ENCODE measurements around the gene GGA1. TPM values are rescaled to one million over a fixed set of nuclear protein-coding genes. Genes with fewer than 3 reads are reported as not detected.

GGA1 gene
- total and polyA plus RNA-seq, 10 of the 15 experiments (the other 5 are each of a cell fraction or from before 2014, with no cell fraction given): 1.4 to 79.4 (median 44.4) TPM

- no peak overlapping the region for H2AFZ ChIP-seq (ENCODE audit: control insufficient read depth, low read depth, low read length)
- no peak for DNase-seq (ENCODE audit: low read depth, low spot score)
- H3K4me2 ChIP-seq (ENCODE audit: control insufficient read depth, insufficient read depth): no peak overlapping the region
- ChIA-PET CTCF (interaction anchor here (1.0 to 17.5 kb wide), 4 partner anchors 9 to 62 kb away, joined by 3 to 419 read pairs (median 9); partner anchors contain the start of gene GGA1), SMC1A (ENCODE audit: uncharacterized antibody, unreplicated experiment) (interaction anchor here (0.6 kb wide), 1 partner anchor 1878 kb away, joined by 3 read pairs; no protein-coding TSS in a partner anchor), RAD21 (ENCODE audit: unreplicated experiment) (interaction anchor here (1.0 kb wide), 1 partner anchor 9 kb away, joined by 5 read pairs; no protein-coding TSS in a partner anchor), POLR2A (interaction anchor here (0.5 to 1.0 kb wide), 3 partner anchors 9 to 149 kb away, joined by 3 read pairs; no protein-coding TSS in a partner anchor)
- no peak for FAIRE-seq
- TF ChIP-seq ZNF24 (IDR thresholded peaks at IDR 0.05) (no peak), MYC (IDR thresholded peaks at IDR 0.05; ENCODE audit: insufficient read depth, insufficient read length, insufficient replicate concordance, low read length, severe bottlenecking) (no peak), PAX5 (IDR thresholded peaks at IDR 0.05; ENCODE audit: borderline replicate concordance, low read depth, low read length) (no peak), JUNB (IDR thresholded peaks at IDR 0.05) (no peak)
- no peak overlapping the region for H3K4me3 ChIP-seq
- no peak overlapping the region for H3K9ac ChIP-seq (ENCODE audit: control insufficient read depth, insufficient read depth, low read length)
- H3K9me3 ChIP-seq (replicated peaks; ENCODE audit: control insufficient read depth, insufficient read depth, low read length): no peaks in the 10 kb centered on the region
- BruUV-seq (replicated peaks): no TSS peak
- H3K27me3 ChIP-seq (replicated peaks in 1 of 2; ENCODE audit: control insufficient read depth in 2 of 2, insufficient read depth in 2 of 2, low read length in 1 of 2): 0 out of 4 replicates have a peak, but pooled peaks cover 0 to 1% of the 10 kb centered on the region in 2 experiments
- in situ Hi-C loops (cut with MboI): no loop called here
- no peaks in the 10 kb centered on the region for H3K4me1 ChIP-seq (ENCODE audit: control insufficient read depth, insufficient read depth, low read length)
- ATAC-seq: no peak
- H3K27ac ChIP-seq (ENCODE audit: control insufficient read depth, insufficient read depth): no peak overlapping the region
- no peaks in the 10 kb centered on the region for H3K79me2 ChIP-seq (ENCODE audit: control insufficient read depth, insufficient read depth, low read length)
- H3K36me3 ChIP-seq (ENCODE audit: control insufficient read depth in 2 of 2, insufficient read depth in 2 of 2, low read length in 1 of 2): no peaks in the 10 kb centered on the region
- intact Hi-C loops (cut with micrococcal nuclease; ENCODE audit: unreplicated experiment): no loop called here
- 59% methylated on average over 4 of the region's 4 CpGs for WGBS (ENCODE audit: insufficient coverage, insufficient replicate concordance, low lambda C conversion rate, missing lambda C conversion rate)
- H4K20me1 ChIP-seq (ENCODE audit: control insufficient read depth, insufficient read depth): no peaks in the 10 kb centered on the region
Measured at GRCh38 chr22:37599153-37599552, 9.5 kb upstream of the GGA1 start.

DNA sequence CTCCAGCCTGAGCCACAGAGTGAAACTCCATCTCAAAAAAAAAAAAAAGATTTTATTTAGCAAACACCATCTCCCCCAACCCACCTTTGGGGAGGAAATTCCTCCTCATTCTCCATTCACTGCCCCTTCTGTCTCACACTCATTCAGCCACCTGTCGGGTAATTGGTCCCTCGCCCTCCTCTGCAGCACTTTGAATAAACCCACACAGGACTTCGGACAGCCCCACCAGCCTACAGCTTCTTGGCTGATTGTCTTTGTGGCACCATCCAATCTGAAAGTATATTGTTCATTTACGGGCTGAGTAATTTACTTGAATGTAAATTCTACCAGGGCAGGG, 7.5 kb upstream of the GGA1 start:
- no peaks in the 10 kb centered on the region for H3K9me3 ChIP-seq (replicated peaks; ENCODE audit: control insufficient read depth, insufficient read depth, low read length)
- H3K4me3 ChIP-seq: no peak overlapping the region
- 0% methylated on average over 4 of the region's 4 CpGs for WGBS (ENCODE audit: insufficient coverage, insufficient replicate concordance, low lambda C conversion rate, missing lambda C conversion rate)
- no peak overlapping the region for H3K27ac ChIP-seq (ENCODE audit: control insufficient read depth, insufficient read depth)
- ChIA-PET CTCF (interaction anchor here (0.9 to 11.4 kb wide), 2 partner anchors 10 to 43 kb away, joined by 4 to 140 read pairs; no protein-coding TSS in a partner anchor), SMC1A (ENCODE audit: uncharacterized antibody, unreplicated experiment) (interaction anchor here (0.8 to 1.8 kb wide), 2 partner anchors 9 kb away, joined by 4 to 6 read pairs; no protein-coding TSS in a partner anchor), POLR2A (interaction anchor here (0.5 to 1.0 kb wide), 3 partner anchors 9 to 306 kb away, joined by 3 to 4 read pairs (median 4); partner anchors contain the start of gene LGALS2), RAD21 (ENCODE audit: unreplicated experiment) (interaction anchor here (1.2 kb wide), 1 partner anchor 10 kb away, joined by 4 read pairs; no protein-coding TSS in a partner anchor)
- peaks cover 2% of the 10 kb centered on the region; the same call in 1 of the 2 replicates for H3K4me1 ChIP-seq (ENCODE audit: control insufficient read depth, insufficient read depth, low read length)
- BruUV-seq (replicated peaks): no TSS peak
- ATAC-seq: peak; percentile 41
- no peaks in the 10 kb centered on the region for H3K36me3 ChIP-seq (ENCODE audit: control insufficient read depth in 2 of 2, insufficient read depth in 2 of 2, low read length in 1 of 2)
- H3K9ac ChIP-seq (ENCODE audit: control insufficient read depth, insufficient read depth, low read length): no peak overlapping the region
- intact Hi-C loops (cut with micrococcal nuclease; ENCODE audit: unreplicated experiment) (no loop called here), in situ Hi-C loops (cut with MboI) (no loop called here)
- no peaks in the 10 kb centered on the region for H3K79me2 ChIP-seq (ENCODE audit: control insufficient read depth, insufficient read depth, low read length)
- FAIRE-seq: no peak
- peak overlapping the region; percentile 28 for H3K4me2 ChIP-seq (ENCODE audit: control insufficient read depth, insufficient read depth)
- DNase-seq (ENCODE audit: low read depth, low spot score): no peak
- H2AFZ ChIP-seq (ENCODE audit: control insufficient read depth, low read depth, low read length): no peak overlapping the region; the same call in 1 of the 2 replicates
- H3K27me3 ChIP-seq (replicated peaks in 1 of 2; ENCODE audit: control insufficient read depth in 2 of 2, insufficient read depth in 2 of 2, low read length in 1 of 2): no peaks in the 10 kb centered on the region
- no peaks in the 10 kb centered on the region for H4K20me1 ChIP-seq (ENCODE audit: control insufficient read depth, insufficient read depth)
- TF ChIP-seq KAT2A (conservative IDR thresholded peaks at IDR 0.05; ENCODE audit: control insufficient read depth, low read depth, low read length) (no peak), GATAD2B (conservative IDR thresholded peaks at IDR 0.05; ENCODE audit: low read depth) (no peak), YY1 (IDR thresholded peaks at IDR 0.05; ENCODE audit: low read depth, low read length) (no peak), ZNF592 (IDR thresholded peaks at IDR 0.05) (no peak), MEF2B (IDR thresholded peaks at IDR 0.05; ENCODE audit: partially characterized antibody, poor library complexity, severe bottlenecking) (no peak), CHD2 (IDR thresholded peaks at IDR 0.05; ENCODE audit: borderline replicate concordance, low read depth, low read length) (no peak), RFX5 (IDR thresholded peaks at IDR 0.05; ENCODE audit: low read depth, low read length) (no peak)
- TF ChIP-seq, protein P1, sequence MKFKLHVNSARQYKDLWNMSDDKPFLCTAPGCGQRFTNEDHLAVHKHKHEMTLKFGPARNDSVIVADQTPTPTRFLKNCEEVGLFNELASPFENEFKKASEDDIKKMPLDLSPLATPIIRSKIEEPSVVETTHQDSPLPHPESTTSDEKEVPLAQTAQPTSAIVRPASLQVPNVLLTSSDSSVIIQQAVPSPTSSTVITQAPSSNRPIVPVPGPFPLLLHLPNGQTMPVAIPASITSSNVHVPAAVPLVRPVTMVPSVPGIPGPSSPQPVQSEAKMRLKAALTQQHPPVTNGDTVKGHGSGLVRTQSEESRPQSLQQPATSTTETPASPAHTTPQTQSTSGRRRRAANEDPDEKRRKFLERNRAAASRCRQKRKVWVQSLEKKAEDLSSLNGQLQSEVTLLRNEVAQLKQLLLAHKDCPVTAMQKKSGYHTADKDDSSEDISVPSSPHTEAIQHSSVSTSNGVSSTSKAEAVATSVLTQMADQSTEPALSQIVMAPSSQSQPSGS (IDR thresholded peaks at IDR 0.05; ENCODE audit: low read length): no peak

Measured in GM12878 (cell line).